ENCODE data around the gene PNKD.

Gene PNKD

DNA sequence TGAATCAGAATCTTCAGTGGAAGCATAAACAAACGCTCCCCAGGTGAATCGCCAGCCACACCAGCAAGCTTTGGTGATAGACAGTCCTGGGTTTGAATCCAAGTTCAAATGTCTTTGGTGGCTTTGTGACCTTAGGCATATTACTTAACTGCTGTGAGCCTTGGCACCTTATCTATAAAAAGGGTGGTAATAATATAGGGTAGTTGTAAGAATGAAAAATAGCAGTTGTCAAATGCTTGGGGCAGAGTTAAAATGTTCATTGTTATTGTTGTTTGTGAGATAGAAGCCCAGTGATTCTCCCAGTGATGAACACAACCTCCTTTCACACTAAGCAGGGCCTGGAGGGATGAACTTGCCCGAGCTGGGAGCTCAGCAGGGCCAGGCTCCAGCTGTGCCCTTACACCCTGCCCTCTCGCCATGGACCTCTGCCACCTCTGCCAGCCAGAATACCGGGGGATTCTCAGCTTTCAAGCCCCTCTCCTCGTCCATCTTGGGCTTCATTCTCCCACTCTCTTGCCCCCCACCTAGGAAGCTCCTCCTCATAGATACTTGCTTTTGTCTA, 28.1 kb downstream of the PNKD start:
- no peak overlapping the region for H2AFZ ChIP-seq (ENCODE audit: low read depth, low read length)
- H3K27me3 ChIP-seq (ENCODE audit: low read depth, low read length) = no peaks in the 10 kb centered on the region
- H3K4me3 ChIP-seq (ENCODE audit: low read length) = no peak overlapping the region
- no peak for TF ChIP-seq EZH2phosphoT487 (IDR thresholded peaks at IDR 0.05; ENCODE audit: low read depth)
- TF ChIP-seq, protein P1, sequence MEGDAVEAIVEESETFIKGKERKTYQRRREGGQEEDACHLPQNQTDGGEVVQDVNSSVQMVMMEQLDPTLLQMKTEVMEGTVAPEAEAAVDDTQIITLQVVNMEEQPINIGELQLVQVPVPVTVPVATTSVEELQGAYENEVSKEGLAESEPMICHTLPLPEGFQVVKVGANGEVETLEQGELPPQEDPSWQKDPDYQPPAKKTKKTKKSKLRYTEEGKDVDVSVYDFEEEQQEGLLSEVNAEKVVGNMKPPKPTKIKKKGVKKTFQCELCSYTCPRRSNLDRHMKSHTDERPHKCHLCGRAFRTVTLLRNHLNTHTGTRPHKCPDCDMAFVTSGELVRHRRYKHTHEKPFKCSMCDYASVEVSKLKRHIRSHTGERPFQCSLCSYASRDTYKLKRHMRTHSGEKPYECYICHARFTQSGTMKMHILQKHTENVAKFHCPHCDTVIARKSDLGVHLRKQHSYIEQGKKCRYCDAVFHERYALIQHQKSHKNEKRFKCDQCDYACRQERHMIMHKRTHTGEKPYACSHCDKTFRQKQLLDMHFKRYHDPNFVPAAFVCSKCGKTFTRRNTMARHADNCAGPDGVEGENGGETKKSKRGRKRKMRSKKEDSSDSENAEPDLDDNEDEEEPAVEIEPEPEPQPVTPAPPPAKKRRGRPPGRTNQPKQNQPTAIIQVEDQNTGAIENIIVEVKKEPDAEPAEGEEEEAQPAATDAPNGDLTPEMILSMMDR (IDR thresholded peaks at IDR 0.05; ENCODE audit: low read depth, low read length) = no peak
- no peak overlapping the region for H3K4me2 ChIP-seq (ENCODE audit: low read length)
- no peaks in the 10 kb centered on the region for H4K20me1 ChIP-seq (ENCODE audit: insufficient read depth, low read length)
- no peak overlapping the region for H3K27ac ChIP-seq (ENCODE audit: low read length)
- no peak overlapping the region for H3K9ac ChIP-seq (ENCODE audit: low read length)
- no peaks in the 10 kb centered on the region for H3K36me3 ChIP-seq (replicated peaks; ENCODE audit: low read depth, low read length)
- no peaks in the 10 kb centered on the region for H3K9me3 ChIP-seq (ENCODE audit: insufficient read depth, low read length)
- no peaks in the 10 kb centered on the region for H3K79me2 ChIP-seq (ENCODE audit: low read length)
- peaks cover 4% of the 10 kb centered on the region; the same call in 1 of the 2 replicates for H3K4me1 ChIP-seq (ENCODE audit: low read length)

DNA sequence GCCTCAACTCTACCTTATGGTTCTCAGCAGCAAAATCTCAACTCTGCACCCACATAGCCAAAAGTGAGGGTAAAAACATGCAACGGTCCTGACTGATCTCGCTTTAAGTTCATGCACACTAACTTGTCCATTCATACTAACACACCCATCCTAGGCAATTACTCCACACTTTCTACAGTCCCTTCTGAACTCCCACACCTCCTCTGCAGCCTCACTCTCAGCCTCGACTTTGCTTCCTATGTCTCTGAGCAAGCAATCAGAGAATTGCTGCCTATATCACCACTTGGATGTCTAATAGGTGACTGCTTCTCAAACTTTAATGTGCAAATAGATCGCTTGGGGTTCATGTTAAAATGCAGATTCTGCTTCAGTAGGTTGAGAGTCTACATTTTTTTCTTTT, 29.8 kb downstream of the PNKD start:
- TF ChIP-seq EZH2phosphoT487 (IDR thresholded peaks at IDR 0.05; ENCODE audit: low read depth) = no peak
- TF ChIP-seq, protein P1 (IDR thresholded peaks at IDR 0.05; ENCODE audit: low read depth, low read length) = no peak
- H3K79me2 ChIP-seq (ENCODE audit: low read length) = no peaks in the 10 kb centered on the region

DNA sequence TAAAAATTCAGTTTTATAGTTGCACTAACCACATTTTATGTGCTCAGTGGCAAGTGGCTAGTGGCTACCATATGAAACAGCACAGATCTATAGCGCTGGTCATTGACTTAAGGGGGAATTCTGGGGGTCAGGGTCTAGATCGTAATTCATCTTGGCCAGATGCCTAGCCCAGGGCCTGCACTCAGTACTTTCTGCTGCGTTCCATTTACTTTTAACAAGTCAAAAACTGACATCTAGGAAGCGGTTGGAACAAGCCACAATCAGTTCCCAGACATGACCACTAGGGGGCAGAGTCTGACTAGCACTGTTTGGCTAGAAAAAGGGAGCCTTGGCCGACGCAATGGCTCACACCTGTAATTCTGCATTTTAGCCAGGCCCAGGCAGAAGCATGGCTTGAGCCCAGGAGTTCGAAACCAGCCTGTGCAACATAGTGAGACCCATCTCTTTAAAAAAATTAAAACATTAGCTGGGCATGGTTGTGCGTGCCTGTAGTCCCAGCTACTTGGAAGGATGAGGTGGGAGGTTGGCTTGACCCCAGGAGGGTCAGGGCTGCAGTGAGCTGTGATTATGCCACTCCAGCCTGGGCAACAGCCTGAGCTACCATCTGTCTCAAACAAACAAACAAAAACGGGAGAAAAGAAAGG, 31.0 kb downstream of the PNKD start:
- H3K9me3 ChIP-seq (ENCODE audit: insufficient read depth, low read length) = no peaks in the 10 kb centered on the region
- H3K4me3 ChIP-seq (ENCODE audit: low read length) = no peak overlapping the region
- no peaks in the 10 kb centered on the region for H3K36me3 ChIP-seq (replicated peaks; ENCODE audit: low read depth, low read length)
- H3K4me1 ChIP-seq (ENCODE audit: low read length) = no peaks in the 10 kb centered on the region
- H3K79me2 ChIP-seq (ENCODE audit: low read length) = no peaks in the 10 kb centered on the region
- H3K27ac ChIP-seq (ENCODE audit: low read length) = no peak overlapping the region
- H2AFZ ChIP-seq (ENCODE audit: low read depth, low read length) = no peak overlapping the region
- peak overlapping the region; percentile 53; the same call in 1 of the 2 replicates for H3K4me2 ChIP-seq (ENCODE audit: low read length)
- TF ChIP-seq, protein P1 (IDR thresholded peaks at IDR 0.05; ENCODE audit: low read depth, low read length) = peak; percentile 79
- TF ChIP-seq EZH2phosphoT487 (IDR thresholded peaks at IDR 0.05; ENCODE audit: low read depth) = no peak
- H3K9ac ChIP-seq (ENCODE audit: low read length) = 0 out of 2 replicates have a peak overlapping the region, but pooled peaks have one; percentile 39
- H4K20me1 ChIP-seq (ENCODE audit: insufficient read depth, low read length) = no peaks in the 10 kb centered on the region
- no peaks in the 10 kb centered on the region for H3K27me3 ChIP-seq (ENCODE audit: low read depth, low read length)

More for the DNA sequence above, 29.8 kb downstream of the PNKD start:
- H3K4me3 ChIP-seq (ENCODE audit: low read length) = no peak overlapping the region
- no peaks in the 10 kb centered on the region for H3K27me3 ChIP-seq (ENCODE audit: low read depth, low read length)
- no peak overlapping the region for H2AFZ ChIP-seq (ENCODE audit: low read depth, low read length)
- no peaks in the 10 kb centered on the region for H3K9me3 ChIP-seq (ENCODE audit: insufficient read depth, low read length)
- H3K4me1 ChIP-seq (ENCODE audit: low read length) = peaks cover 2% of the 10 kb centered on the region; the same call in 1 of the 2 replicates
- no peaks in the 10 kb centered on the region for H4K20me1 ChIP-seq (ENCODE audit: insufficient read depth, low read length)
- no peak overlapping the region for H3K27ac ChIP-seq (ENCODE audit: low read length)
- no peak overlapping the region for H3K4me2 ChIP-seq (ENCODE audit: low read length)
- H3K9ac ChIP-seq (ENCODE audit: low read length) = no peak overlapping the region
- H3K36me3 ChIP-seq (replicated peaks; ENCODE audit: low read depth, low read length) = no peaks in the 10 kb centered on the region

DNA sequence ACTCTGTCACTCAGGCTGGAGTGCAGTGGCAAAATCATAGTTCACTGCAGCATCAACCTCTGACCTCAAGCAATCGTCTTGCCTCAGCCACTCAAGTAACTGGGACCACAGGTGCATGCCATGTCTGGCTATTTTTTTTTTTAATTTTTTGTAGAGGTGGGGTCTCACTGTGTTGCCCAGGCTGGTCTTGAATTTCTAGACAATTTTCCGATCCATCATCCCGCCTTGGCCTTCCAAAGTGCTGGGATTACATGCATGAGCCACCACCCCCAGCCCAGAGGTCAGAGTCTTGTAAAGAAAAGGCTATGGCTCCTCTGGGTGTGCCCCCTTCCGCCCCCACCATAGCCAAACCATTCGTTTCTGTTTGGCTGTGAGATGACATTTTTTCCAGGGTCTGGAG, 35.1 kb downstream of the PNKD start:
- no peak for TF ChIP-seq EZH2phosphoT487 (IDR thresholded peaks at IDR 0.05; ENCODE audit: low read depth)
- TF ChIP-seq, protein P1 (IDR thresholded peaks at IDR 0.05; ENCODE audit: low read depth, low read length) = no peak
- H4K20me1 ChIP-seq (ENCODE audit: insufficient read depth, low read length) = no peaks in the 10 kb centered on the region
- H3K4me2 ChIP-seq (ENCODE audit: low read length) = no peak overlapping the region
- H3K27me3 ChIP-seq (ENCODE audit: low read depth, low read length) = no peaks in the 10 kb centered on the region
- H3K27ac ChIP-seq (ENCODE audit: low read length) = no peak overlapping the region
- no peak overlapping the region for H2AFZ ChIP-seq (ENCODE audit: low read depth, low read length)
- no peaks in the 10 kb centered on the region for H3K36me3 ChIP-seq (replicated peaks; ENCODE audit: low read depth, low read length)
- H3K9ac ChIP-seq (ENCODE audit: low read length) = no peak overlapping the region
- no peak overlapping the region for H3K4me3 ChIP-seq (ENCODE audit: low read length)
- H3K79me2 ChIP-seq (ENCODE audit: low read length) = no peaks in the 10 kb centered on the region
- H3K9me3 ChIP-seq (ENCODE audit: insufficient read depth, low read length) = no peaks in the 10 kb centered on the region
- H3K4me1 ChIP-seq (ENCODE audit: low read length) = no peaks in the 10 kb centered on the region
